Esophagus muscularis mucosa (tissue), 4 donors: ENCODE data around the gene TMEM235.

Experiments
- CTCF ChIP-seq, 3 experiments: fragments of 200-600 bp in 2 of 3; fragments of 450-650 bp in 1 of 3; sonication (generic) in 2 of 3; IDR thresholded peaks; one replicate each; pipeline ENCODE4 v1.5.1; 2017 to 2019; ENCODE audit warnings: antibody characterized with exemption in 3 of 3, mild to moderate bottlenecking in 2 of 3, moderate library complexity in 1 of 3
- EP300 ChIP-seq: sonication (generic); formaldehyde crosslinking; IDR thresholded peaks from one replicate; pipeline ENCODE4 v1.6.1; 2017; ENCODE audit warnings: antibody characterized with exemption
- POLR2A ChIP-seq: fragments of 450-650 bp; IDR thresholded peaks from one replicate; pipeline ENCODE4 v1.6.1; 2017; ENCODE audit warnings: antibody characterized with exemption, moderate library complexity, mild to moderate bottlenecking, low read depth
- POLR2AphosphoS5 ChIP-seq, 2 donors: sonication (generic); formaldehyde crosslinking; IDR thresholded peaks; one replicate each; pipeline ENCODE4 v1.6.1; 2017; ENCODE audit warnings: antibody characterized with exemption in 2 of 2

DNA sequence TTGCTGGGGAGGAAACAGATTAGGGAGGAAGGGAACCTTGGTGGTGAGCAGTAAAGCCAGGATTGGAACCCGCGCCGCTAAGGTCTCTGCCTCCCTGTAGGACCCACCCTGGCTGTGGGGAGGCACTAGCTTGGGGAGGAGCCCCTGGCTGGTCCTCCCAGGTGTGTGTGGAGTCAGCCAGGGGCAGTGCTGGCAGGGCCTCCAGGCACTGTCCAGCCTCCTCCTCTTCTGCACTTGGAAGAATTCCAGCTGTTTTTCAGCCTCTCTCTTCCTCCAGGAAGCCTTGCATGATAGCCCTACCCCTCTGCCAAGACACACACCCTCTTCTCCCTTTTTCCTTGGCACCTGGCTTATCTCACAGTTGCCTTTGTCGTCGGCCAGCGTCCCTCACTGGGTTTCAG lies 34.8 kb downstream of the TMEM235 start:
- TF ChIP-seq CTCF (IDR thresholded peaks at IDR 0.05) (no peak), POLR2A (no peak), EP300 (no peak), POLR2AphosphoS5 (IDR thresholded peaks at IDR 0.05) (no peak)
